CD14-positive monocyte (primary cell): Measurements from ENCODE around the gene SCAF8. TPM values are rescaled to one million over a fixed set of nuclear protein-coding genes. Genes with fewer than 3 reads are reported as not detected.
A peak's percentile ranks its signal among the peaks of the same experiment; 100 is the strongest.

Source experiments
- DNase-seq, 3 donors: peaks; one replicate each; pipeline ENCODE4 v3.0.0-alpha.2; 2011 to 2022
- H2AFZ ChIP-seq: 2 replicates; pipeline ENCODE4 v1.6.0; 2012; ENCODE audit warnings: mild to moderate bottlenecking, low read depth, low read length, inconsistent platforms; ENCODE audit not compliant: insufficient read depth, poor library complexity, severe bottlenecking
- H3K27ac ChIP-seq, 2 donors: 1 replicate in 1 of 2; 2 replicates in 1 of 2; pipeline ENCODE4 v1.5.1; 2012 to 2013; ENCODE audit warnings: low read length in 2 of 2, control low read depth in 1 of 2, inconsistent platforms in 1 of 2, low read depth in 1 of 2, mild to moderate bottlenecking in 1 of 2
- H3K27me3 ChIP-seq, 2 donors: one replicate each; pipeline versions ENCODE4 v1.6.0 to v1.6.1; 2011 to 2013; ENCODE audit warnings: low read length in 2 of 2; ENCODE audit not compliant: control insufficient read depth in 2 of 2, insufficient read depth in 2 of 2
- H3K36me3 ChIP-seq, 2 donors: replicated peaks in 1 of 2; 1 replicate in 1 of 2; 2 replicates in 1 of 2; pipeline versions ENCODE4 v1.5.1 to v1.6.1; 2012 to 2013; ENCODE audit warnings: low read length in 2 of 2, control low read depth in 1 of 2, inconsistent platforms in 1 of 2, mild to moderate bottlenecking in 1 of 2; ENCODE audit not compliant: insufficient read depth in 2 of 2, control insufficient read depth in 1 of 2
- H3K4me1 ChIP-seq, 2 donors: 1 replicate in 1 of 2; 2 replicates in 1 of 2; pipeline versions ENCODE4 v1.5.1 to v1.6.1; 2012 to 2013; ENCODE audit warnings: low read length in 2 of 2, control low read depth in 1 of 2, inconsistent platforms in 1 of 2, mild to moderate bottlenecking in 1 of 2, moderate library complexity in 1 of 2; ENCODE audit not compliant: insufficient read depth in 2 of 2, control insufficient read depth in 1 of 2
- H3K4me2 ChIP-seq: replicated peaks from 2 replicates; pipeline ENCODE3; 2012; ENCODE audit warnings: low read length, moderate library complexity, mild to moderate bottlenecking; ENCODE audit not compliant: poor library complexity, severe bottlenecking; ENCODE audit errors: extremely low read depth
- H3K4me3 ChIP-seq, 3 experiments: fragments of 200-600 bp in 1 of 3; sonication (generic) in 1 of 3; replicated peaks in 1 of 3; 1 replicate in 2 of 3; 2 replicates in 1 of 3; pipeline ENCODE4 v1.5.1; 2011 to 2013; ENCODE audit warnings: low read length in 3 of 3, mild to moderate bottlenecking in 3 of 3, control low read depth in 2 of 3, low read depth in 2 of 3, inconsistent platforms in 1 of 3, moderate library complexity in 1 of 3
- H3K79me2 ChIP-seq: 2 replicates; pipeline ENCODE4 v1.6.0; 2012; ENCODE audit warnings: mild to moderate bottlenecking, control low read depth, inconsistent platforms, low read length, moderate library complexity; ENCODE audit not compliant: insufficient read depth
- H3K9ac ChIP-seq: 2 replicates; pipeline ENCODE4 v1.6.0; 2017; ENCODE audit warnings: low read length, mild to moderate bottlenecking; ENCODE audit not compliant: insufficient read depth, poor library complexity, severe bottlenecking
- H3K9me3 ChIP-seq, 2 donors: replicated peaks in 1 of 2; 1 replicate in 1 of 2; 2 replicates in 1 of 2; pipeline versions ENCODE4 v1.5.1 to v1.6.1; 2012 to 2013; ENCODE audit warnings: low read length in 2 of 2, control low read depth in 1 of 2; ENCODE audit not compliant: control insufficient read depth in 1 of 2, insufficient read depth in 1 of 2
- H4K20me1 ChIP-seq: 2 replicates; pipeline ENCODE4 v1.6.0; 2012; ENCODE audit warnings: mild to moderate bottlenecking, low read length, control low read depth, moderate library complexity; ENCODE audit not compliant: insufficient read depth
- H3K27ac Mint-ChIP-seq, 7 donors: one replicate each; pipeline ENCODE4 v1.8.0; 2020; ENCODE audit warnings: mild to moderate bottlenecking in 7 of 7, mixed read lengths in 7 of 7, moderate library complexity in 6 of 7, inconsistent platforms in 2 of 7
- H3K27me3 Mint-ChIP-seq, 3 donors: one replicate each; pipeline ENCODE4 v1.8.0; 2021 to 2022; ENCODE audit warnings: low read depth in 3 of 3, mild to moderate bottlenecking in 3 of 3, mixed read lengths in 3 of 3, moderate library complexity in 3 of 3, inconsistent platforms in 1 of 3
- H3K36me3 Mint-ChIP-seq, 2 donors: one replicate each; pipeline ENCODE4 v1.8.0; 2020; ENCODE audit warnings: mixed read lengths in 2 of 2, inconsistent platforms in 1 of 2, mild to moderate bottlenecking in 1 of 2
- H3K4me1 Mint-ChIP-seq: one replicate; pipeline ENCODE4 v1.8.0; 2020; ENCODE audit warnings: mild to moderate bottlenecking, mixed read lengths
- H3K4me3 Mint-ChIP-seq, 2 donors: one replicate each; pipeline ENCODE4 v1.8.0; 2020; ENCODE audit warnings: mild to moderate bottlenecking in 2 of 2, mixed read lengths in 2 of 2, moderate library complexity in 1 of 2
- H3K9me3 Mint-ChIP-seq, 7 donors: one replicate each; pipeline ENCODE4 v1.8.0; 2020 to 2022; ENCODE audit warnings: mixed read lengths in 7 of 7, mild to moderate bottlenecking in 6 of 7, moderate library complexity in 6 of 7, inconsistent platforms in 2 of 7
- WGBS: methylation state at CpG from one replicate; pipeline ENCODE4 v1.1.5; 2013; ENCODE audit warnings: missing lambda C conversion rate; ENCODE audit not compliant: insufficient coverage; 5-methylcytosine and 5-hydroxymethylcytosine counted together
- intact Hi-C, 2 donors: fragments of 100-400 bp; cut with micrococcal nuclease; formaldehyde crosslinking; loops; one replicate each; pipeline versions ENCODE4 v1.15.0 to v1.15.1; 2023
- polyA plus RNA-seq, 3 donors: library from polyadenylated mRNA; depleted of rRNA in 1 of 3; unstranded in 2 of 3; stranded (reverse) in 1 of 3; fragments of 300-500 nt in 2 of 3; fragments of >200 nt in 1 of 3; fragmentation: Illumina TruSeq in 2 of 3; gene quantifications; 1 replicate in 2 of 3; 2 replicates in 1 of 3; pipeline ENCODE4 v1.2.3, GENCODE V29; 2012 to 2021
- TF ChIP-seq, protein P1 (sequence below): fragments of 200-600 bp; IDR thresholded peaks from one replicate; pipeline ENCODE4 v1.8.0; 2022; ENCODE audit warnings: antibody characterized with exemption, mild to moderate bottlenecking

The SCAF8 gene
- polyA plus RNA-seq, 3 donors: 2.8 to 18.5 (median 4.2) TPM

DNA sequence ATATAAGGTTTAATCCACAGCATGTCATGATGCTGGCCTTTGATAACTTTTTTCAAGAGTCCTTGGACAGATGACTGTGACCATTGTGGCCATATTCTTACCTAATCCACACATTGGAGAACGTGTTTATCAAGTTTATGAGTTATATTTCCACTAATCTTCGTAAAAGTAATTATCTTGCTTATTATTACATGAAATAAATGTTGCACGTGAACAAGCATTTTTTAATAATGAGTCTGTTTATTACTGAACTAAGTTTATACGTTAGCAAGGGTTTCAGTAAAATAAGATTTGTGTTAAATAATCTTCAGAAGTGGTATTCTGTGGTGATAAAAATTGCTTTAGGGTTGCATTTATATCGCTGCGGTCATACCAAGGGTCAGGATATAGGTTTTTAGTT, 107.1 kb downstream of the SCAF8 start:
- WGBS: 100% methylated on average over 1 of the region's 6 CpGs
- Mint-ChIP-seq H3K4me3 (no peak overlapping the region), H3K4me1 (peaks cover 3% of the 10 kb centered on the region), H3K27ac (no peak overlapping the region), H3K36me3 (peaks cover 10 to 26% of the 10 kb centered on the region in 2 donors), H3K9me3 (no peaks in the 10 kb centered on the region), H3K27me3 (no peaks in the 10 kb centered on the region)
- H3K36me3 ChIP-seq: peaks cover 11 to 28% of the 10 kb centered on the region in 2 donors
- no peak overlapping the region for H3K4me2 ChIP-seq
- no peak for DNase-seq
- H4K20me1 ChIP-seq: peaks cover 84% of the 10 kb centered on the region
- H3K9ac ChIP-seq: no peak overlapping the region
- H3K4me3 ChIP-seq: no peak overlapping the region
- H3K4me1 ChIP-seq: no peaks in the 10 kb centered on the region
- H2AFZ ChIP-seq: no peak overlapping the region
- intact Hi-C loops: no loop called here
- H3K9me3 ChIP-seq: no peaks in the 10 kb centered on the region
- TF ChIP-seq, protein P1, sequence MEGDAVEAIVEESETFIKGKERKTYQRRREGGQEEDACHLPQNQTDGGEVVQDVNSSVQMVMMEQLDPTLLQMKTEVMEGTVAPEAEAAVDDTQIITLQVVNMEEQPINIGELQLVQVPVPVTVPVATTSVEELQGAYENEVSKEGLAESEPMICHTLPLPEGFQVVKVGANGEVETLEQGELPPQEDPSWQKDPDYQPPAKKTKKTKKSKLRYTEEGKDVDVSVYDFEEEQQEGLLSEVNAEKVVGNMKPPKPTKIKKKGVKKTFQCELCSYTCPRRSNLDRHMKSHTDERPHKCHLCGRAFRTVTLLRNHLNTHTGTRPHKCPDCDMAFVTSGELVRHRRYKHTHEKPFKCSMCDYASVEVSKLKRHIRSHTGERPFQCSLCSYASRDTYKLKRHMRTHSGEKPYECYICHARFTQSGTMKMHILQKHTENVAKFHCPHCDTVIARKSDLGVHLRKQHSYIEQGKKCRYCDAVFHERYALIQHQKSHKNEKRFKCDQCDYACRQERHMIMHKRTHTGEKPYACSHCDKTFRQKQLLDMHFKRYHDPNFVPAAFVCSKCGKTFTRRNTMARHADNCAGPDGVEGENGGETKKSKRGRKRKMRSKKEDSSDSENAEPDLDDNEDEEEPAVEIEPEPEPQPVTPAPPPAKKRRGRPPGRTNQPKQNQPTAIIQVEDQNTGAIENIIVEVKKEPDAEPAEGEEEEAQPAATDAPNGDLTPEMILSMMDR: no peak
- H3K79me2 ChIP-seq: peaks cover 60% of the 10 kb centered on the region
- H3K27ac ChIP-seq: no peak overlapping the region
- no peaks in the 10 kb centered on the region for H3K27me3 ChIP-seq

DNA sequence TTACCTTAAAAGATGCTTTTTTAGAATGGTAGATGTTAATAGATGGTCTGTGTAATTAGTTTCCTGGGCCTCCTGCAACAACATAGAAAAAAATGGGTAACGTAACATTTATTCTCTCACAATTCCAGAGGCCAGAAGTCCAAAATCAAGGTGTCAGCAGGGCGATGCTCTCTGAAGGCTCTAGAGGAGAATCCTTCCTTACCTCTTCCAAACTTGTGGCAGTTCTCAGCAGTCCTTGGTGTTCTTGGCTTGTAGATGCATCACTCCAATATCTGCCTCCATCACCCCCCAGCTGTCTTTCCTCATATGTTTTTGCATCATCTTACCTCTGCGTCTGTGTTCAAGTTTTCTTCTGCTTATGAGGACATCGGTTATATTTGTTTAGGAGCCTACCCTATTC, 107.9 kb downstream of the SCAF8 start:
- 97% methylated on average over 3 of the region's 4 CpGs for WGBS

More for the DNA sequence above, 107.9 kb downstream of the SCAF8 start:
- Mint-ChIP-seq H3K4me1 (peaks cover 3% of the 10 kb centered on the region), H3K27me3 (no peaks in the 10 kb centered on the region), H3K36me3 (peaks cover 9 to 26% of the 10 kb centered on the region in 2 donors), H3K4me3 (no peak overlapping the region), H3K9me3 (no peaks in the 10 kb centered on the region), H3K27ac (peak overlapping the region in 1 of 7 donors; percentile 22)
- intact Hi-C loops: no loop called here
- Histone ChIP-seq H3K27ac (no peak overlapping the region), H3K4me3 (no peak overlapping the region), H3K9me3 (no peaks in the 10 kb centered on the region), H3K27me3 (no peaks in the 10 kb centered on the region), H3K36me3 (peaks cover 10 to 32% of the 10 kb centered on the region in 2 donors), H3K4me2 (no peak overlapping the region), H2AFZ (no peak overlapping the region), H4K20me1 (peaks cover 80% of the 10 kb centered on the region), H3K9ac (no peak overlapping the region), H3K79me2 (peaks cover 62% of the 10 kb centered on the region), H3K4me1 (no peaks in the 10 kb centered on the region)
- DNase-seq: no peak
- TF ChIP-seq, protein P1: no peak
